GM23248 (cell line): ENCODE results near the gene MED22. TPM values are rescaled to one million over a fixed set of nuclear protein-coding genes. Genes with fewer than 3 reads are reported as not detected.

Experiments
- DNase-seq: peaks from one replicate; pipeline ENCODE4 v3.0.0-alpha.2; 2015
- H2AFZ ChIP-seq: fragments of 200-600 bp; sonication (generic); 2 replicates; pipeline ENCODE4 v1.6.1; 2016; ENCODE audit warnings: antibody characterized with exemption
- H3F3A ChIP-seq: fragments of 200-600 bp; sonication (generic); 2 replicates; pipeline ENCODE4 v1.6.1; 2016; ENCODE audit warnings: mild to moderate bottlenecking, antibody characterized with exemption, mixed run types; ENCODE audit not compliant: insufficient read depth
- H3K27ac ChIP-seq: fragments of 200-600 bp; sonication (generic); 2 replicates; pipeline ENCODE4 v1.5.1; 2016; ENCODE audit warnings: mild to moderate bottlenecking
- H3K27me3 ChIP-seq: fragments of 200-600 bp; sonication (generic); replicated peaks from 2 replicates; pipeline ENCODE4 v1.6.1; 2016; ENCODE audit warnings: mild to moderate bottlenecking; ENCODE audit not compliant: insufficient read depth
- H3K36me3 ChIP-seq: fragments of 200-600 bp; sonication (generic); 2 replicates; pipeline ENCODE4 v1.6.1; 2016; ENCODE audit warnings: low read depth, mild to moderate bottlenecking
- H3K4me1 ChIP-seq: fragments of 200-600 bp; sonication (generic); 2 replicates; pipeline ENCODE4 v1.6.1; 2016; ENCODE audit warnings: mild to moderate bottlenecking; ENCODE audit not compliant: insufficient read depth
- H3K4me2 ChIP-seq: fragments of 200-600 bp; sonication (generic); one replicate; pipeline ENCODE4 v1.6.1; 2016; ENCODE audit warnings: mild to moderate bottlenecking; ENCODE audit not compliant: unreplicated experiment
- H3K4me3 ChIP-seq: fragments of 200-600 bp; sonication (generic); 2 replicates; pipeline ENCODE4 v1.5.1; 2016; ENCODE audit warnings: mild to moderate bottlenecking
- H3K79me2 ChIP-seq: fragments of 200-600 bp; sonication (generic); 2 replicates; pipeline ENCODE4 v1.6.1; 2016; ENCODE audit warnings: mild to moderate bottlenecking; ENCODE audit not compliant: insufficient read depth
- H3K9ac ChIP-seq: fragments of 200-600 bp; sonication (generic); 2 replicates; pipeline ENCODE4 v1.6.1; 2016; ENCODE audit warnings: mild to moderate bottlenecking
- H3K9me2 ChIP-seq: fragments of 200-600 bp; sonication (generic); 2 replicates; pipeline ENCODE4 v1.6.1; 2016; ENCODE audit warnings: mixed run types, mild to moderate bottlenecking, moderate library complexity; ENCODE audit not compliant: insufficient read depth
- H3K9me3 ChIP-seq: fragments of 200-600 bp; sonication (generic); one replicate; pipeline ENCODE4 v1.6.1; 2017; ENCODE audit warnings: low read depth
- H4K20me1 ChIP-seq: fragments of 200-600 bp; sonication (generic); 2 replicates; pipeline ENCODE4 v1.6.0; 2016; ENCODE audit not compliant: insufficient read depth
- EZH2 ChIP-seq: fragments of 200-600 bp; sonication (generic); IDR thresholded peaks from 2 replicates; pipeline ENCODE4 v1.6.1; 2018; ENCODE audit warnings: antibody characterized with exemption, mild to moderate bottlenecking; ENCODE audit not compliant: insufficient read depth, poor library complexity, severe bottlenecking
- EZH2phosphoT487 ChIP-seq: fragments of 200-600 bp; sonication (generic); IDR thresholded peaks from 2 replicates; pipeline ENCODE4 v1.6.1; 2018; ENCODE audit warnings: antibody characterized with exemption, moderate library complexity, mild to moderate bottlenecking, low read depth; ENCODE audit not compliant: insufficient read depth
- WGBS, 2 experiments: methylation state at CpG; one replicate each; pipeline ENCODE4 v1.1.6; 2015 to 2017; ENCODE audit warnings: low lambda C conversion rate in 2 of 2, low coverage in 1 of 2; ENCODE audit errors: missing lambda C conversion rate in 2 of 2; 5-methylcytosine and 5-hydroxymethylcytosine counted together
- in situ Hi-C: fragments of 300-500 bp; cut with MboI; formaldehyde crosslinking; loops from 2 replicates; pipeline ENCODE4 v1.15.0; 2020
- polyA plus RNA-seq: library from polyadenylated mRNA; unstranded; fragments of >200 nt; fragmentation: Nextera tagmentation; extraction: Ambion mirVana; gene quantifications from 2 replicates; pipeline ENCODE4 v1.2.1, GENCODE V29; 2016
- total RNA-seq: library from RNA; depleted of rRNA; stranded (reverse); fragments of >200 nt; shearing (Covaris generic); gene quantifications from 2 replicates; pipeline ENCODE4 v1.2.3, GENCODE V29; 2014

The MED22 gene
- total and polyA plus RNA-seq, 2 experiments from 2014 or later: 14.1 to 28.6 TPM

- Histone ChIP-seq H3K9me3 (no peaks in the 10 kb centered on the region), H3K4me1 (no peaks in the 10 kb centered on the region), H3K27ac (no peak overlapping the region), H3K79me2 (no peaks in the 10 kb centered on the region), H2AFZ (no peak overlapping the region), H4K20me1 (no peaks in the 10 kb centered on the region), H3F3A (no peaks in the 10 kb centered on the region), H3K4me3 (no peak overlapping the region), H3K4me2 (no peak overlapping the region), H3K27me3 (peaks cover 17% of the 10 kb centered on the region), H3K36me3 (no peaks in the 10 kb centered on the region), H3K9me2 (no peaks in the 10 kb centered on the region), H3K9ac (no peak overlapping the region)
- TF ChIP-seq EZH2phosphoT487 (no peak), EZH2 (no peak)
- in situ Hi-C loops: no loop called here
- DNase-seq: no peak
- 37 to 40% methylated on average over 6 of the region's 6 CpGs for WGBS, 2 experiments
Observed at GRCh38 chr9:133309608-133310007, 38.3 kb downstream of the MED22 start.

- Histone ChIP-seq H2AFZ (no peak overlapping the region; the same call in 1 of the 2 replicates), H3K4me2 (no peak overlapping the region), H4K20me1 (no peaks in the 10 kb centered on the region), H3K9ac (no peak overlapping the region), H3F3A (no peaks in the 10 kb centered on the region), H3K9me2 (no peaks in the 10 kb centered on the region), H3K4me1 (no peaks in the 10 kb centered on the region), H3K27ac (no peak overlapping the region), H3K9me3 (no peaks in the 10 kb centered on the region), H3K4me3 (no peak overlapping the region), H3K27me3 (peaks cover 17% of the 10 kb centered on the region), H3K79me2 (no peaks in the 10 kb centered on the region), H3K36me3 (no peaks in the 10 kb centered on the region)
- 52 to 54% methylated on average over 16 of the region's 16 CpGs for WGBS, 2 experiments
- TF ChIP-seq EZH2 (no peak), EZH2phosphoT487 (no peak)
- no peak for DNase-seq
- in situ Hi-C loops: no loop called here
Observed at GRCh38 chr9:133307301-133307700, 40.6 kb downstream of the MED22 start.

GRCh38 chr9:133306242-133307204, 41.4 kb downstream of the MED22 start:
- Histone ChIP-seq H4K20me1 (no peaks in the 10 kb centered on the region), H3K27me3 (peaks cover 23% of the 10 kb centered on the region), H3K36me3 (no peaks in the 10 kb centered on the region), H3F3A (no peaks in the 10 kb centered on the region), H3K9me2 (no peaks in the 10 kb centered on the region), H3K4me3 (no peak overlapping the region), H3K9ac (no peak overlapping the region), H2AFZ (no peak overlapping the region; the same call in 1 of the 2 replicates), H3K79me2 (no peaks in the 10 kb centered on the region), H3K4me1 (no peaks in the 10 kb centered on the region), H3K27ac (no peak overlapping the region), H3K9me3 (no peaks in the 10 kb centered on the region), H3K4me2 (no peak overlapping the region)
- in situ Hi-C loops: no loop called here
- DNase-seq: no peak
- WGBS, 2 experiments: 53 to 54% methylated on average over 31 of the region's 31 CpGs
- TF ChIP-seq EZH2 (no peak), EZH2phosphoT487 (no peak)

- WGBS, 2 experiments: 75 to 84% methylated on average over 16 to 19 of the region's 23 CpGs
- in situ Hi-C loops: no loop called here
- H3K36me3 ChIP-seq: no peaks in the 10 kb centered on the region
- no peak overlapping the region for H3K9ac ChIP-seq
- no peak overlapping the region for H3K4me2 ChIP-seq
- no peaks in the 10 kb centered on the region for H3K9me2 ChIP-seq
- H4K20me1 ChIP-seq: no peaks in the 10 kb centered on the region
- peaks cover 23% of the 10 kb centered on the region for H3K27me3 ChIP-seq
- no peaks in the 10 kb centered on the region for H3F3A ChIP-seq
- no peaks in the 10 kb centered on the region for H3K9me3 ChIP-seq
- no peaks in the 10 kb centered on the region for H3K79me2 ChIP-seq
- TF ChIP-seq EZH2phosphoT487 (no peak), EZH2 (no peak)
- H3K27ac ChIP-seq: no peak overlapping the region
- no peaks in the 10 kb centered on the region for H3K4me1 ChIP-seq
- DNase-seq: no peak
- H2AFZ ChIP-seq: no peak overlapping the region
- H3K4me3 ChIP-seq: no peak overlapping the region
Observed at GRCh38 chr9:133305731-133306130, 42.2 kb downstream of the MED22 start.
